GM06990 (cell line): ENCODE data around the gene CIRBP.
"Not testable (repeated sequence)": the region's sequence is repeated elsewhere in the genome, so short reads cannot be mapped to it uniquely, and the experiment has no call there.

Experiments used
- DNase-seq: peaks from one replicate; pipeline ENCODE4 v3.0.0-alpha.2; 2011; ENCODE audit not compliant: insufficient read length; ENCODE audit errors: extremely low read depth
- H3K27me3 ChIP-seq: replicated peaks from 2 replicates; pipeline ENCODE4 v1.6.0; 2011; ENCODE audit warnings: low read length; ENCODE audit not compliant: control insufficient read depth, insufficient read depth
- H3K36me3 ChIP-seq: 2 replicates; pipeline ENCODE4 v1.5.1; 2011; ENCODE audit warnings: low read length; ENCODE audit not compliant: control insufficient read depth, insufficient read depth
- H3K4me3 ChIP-seq: replicated peaks from 2 replicates; pipeline ENCODE4 v1.5.1; 2011; ENCODE audit warnings: low read depth, mild to moderate bottlenecking, control low read depth, low read length
- CTCF ChIP-seq: IDR thresholded peaks from 2 replicates; pipeline ENCODE4 v1.5.1; 2011; ENCODE audit warnings: low read length, control low read depth, mild to moderate bottlenecking, inconsistent platforms; ENCODE audit not compliant: insufficient read depth, poor library complexity, severe bottlenecking

Gene CIRBP

GRCh38 chr19:1313695-1314613 lies 44.8 kb downstream of the CIRBP start:
- no peaks in the 10 kb centered on the region for H3K36me3 ChIP-seq
- peak; percentile 1 for DNase-seq
- TF ChIP-seq CTCF, result no peak
- peaks cover 1% of the 10 kb centered on the region; the same call in 1 of the 2 replicates for H3K27me3 ChIP-seq
- H3K4me3 ChIP-seq, result no peak overlapping the region

DNA sequence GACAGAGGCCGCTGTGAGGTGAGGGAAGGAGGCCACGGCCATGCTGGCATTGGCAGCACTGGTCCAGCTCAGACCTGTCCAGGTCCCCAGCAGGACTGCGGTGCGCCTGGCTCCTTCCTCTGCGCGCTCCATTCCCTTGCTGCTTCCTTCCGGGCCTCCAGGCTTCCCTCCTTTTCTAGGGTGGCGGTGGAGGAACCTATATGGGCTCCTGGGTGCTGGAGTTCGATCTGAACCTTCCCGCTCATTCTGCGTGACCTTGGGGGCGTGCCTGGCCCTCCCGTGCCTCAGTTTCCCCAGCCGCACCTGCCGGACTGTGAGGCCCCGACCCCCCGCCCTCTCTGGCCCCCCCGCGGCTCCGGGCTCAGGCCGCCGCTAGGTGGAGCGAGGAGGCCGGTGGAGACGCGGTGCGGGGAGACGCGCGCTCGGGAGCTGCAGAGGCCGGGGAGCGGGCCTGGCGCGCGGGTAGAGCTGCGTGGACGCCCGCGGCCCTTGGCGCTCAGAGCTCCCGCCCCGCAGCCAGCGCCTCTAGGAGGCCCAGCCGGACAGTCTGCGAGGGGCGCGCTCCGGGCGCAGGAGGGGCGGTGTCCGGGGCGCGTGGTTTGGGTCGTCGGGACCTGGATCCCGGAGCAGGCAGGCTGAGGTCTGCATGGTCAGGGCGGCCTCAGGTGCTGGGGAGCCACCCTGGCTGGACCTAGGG lies 46.5 kb downstream of the CIRBP start:
- DNase-seq, result peak; percentile 45
- peak; percentile 58 for TF ChIP-seq CTCF
- H3K36me3 ChIP-seq, result no peaks in the 10 kb centered on the region
- peaks cover 1% of the 10 kb centered on the region; the same call in 1 of the 2 replicates for H3K27me3 ChIP-seq
- no peak overlapping the region for H3K4me3 ChIP-seq

GRCh38 chr19:1316466-1316865 lies 47.3 kb downstream of the CIRBP start:
- DNase-seq, result peak; percentile 3
- Histone ChIP-seq H3K27me3 (peaks cover 1% of the 10 kb centered on the region; the same call in 1 of the 2 replicates), H3K36me3 (no peaks in the 10 kb centered on the region), H3K4me3 (no peak overlapping the region)
- no peak for TF ChIP-seq CTCF

GRCh38 chr19:1317274-1318003 lies 48.3 kb downstream of the CIRBP start:
- DNase-seq, result peak; percentile 3
- Histone ChIP-seq H3K36me3 (no peaks in the 10 kb centered on the region), H3K27me3 (peaks cover 1% of the 10 kb centered on the region; the same call in 1 of the 2 replicates), H3K4me3 (no peak overlapping the region)
- TF ChIP-seq CTCF, result no peak

GRCh38 chr19:1318678-1319471 lies 49.7 kb downstream of the CIRBP start:
- Histone ChIP-seq H3K36me3 (no peaks in the 10 kb centered on the region), H3K4me3 (no peak overlapping the region), H3K27me3 (peaks cover 1% of the 10 kb centered on the region)
- no peak for TF ChIP-seq CTCF
- no peak for DNase-seq

- not testable (repeated sequence) for H3K27me3 ChIP-seq, H3K36me3 ChIP-seq, DNase-seq, H3K4me3 ChIP-seq
Observed at GRCh38 chr19:1320282-1320650, 51.1 kb downstream of the CIRBP start.
